Esophagus muscularis mucosa (tissue), 4 donors: ENCODE data around the gene FAM83F.

ENCODE experiments used
- EP300 ChIP-seq: sonication (generic); formaldehyde crosslinking; IDR thresholded peaks from one replicate; pipeline ENCODE4 v1.6.1; 2017; ENCODE audit warnings: antibody characterized with exemption
- POLR2A ChIP-seq: fragments of 450-650 bp; IDR thresholded peaks from one replicate; pipeline ENCODE4 v1.6.1; 2017; ENCODE audit warnings: antibody characterized with exemption, moderate library complexity, mild to moderate bottlenecking, low read depth
- POLR2AphosphoS5 ChIP-seq, 2 donors: sonication (generic); formaldehyde crosslinking; IDR thresholded peaks; one replicate each; pipeline ENCODE4 v1.6.1; 2017; ENCODE audit warnings: antibody characterized with exemption in 2 of 2
- TF ChIP-seq, protein P1 (sequence below), 3 experiments: fragments of 200-600 bp in 2 of 3; fragments of 450-650 bp in 1 of 3; sonication (generic) in 2 of 3; IDR thresholded peaks; one replicate each; pipeline ENCODE4 v1.5.1; 2017 to 2019; ENCODE audit warnings: antibody characterized with exemption in 3 of 3, mild to moderate bottlenecking in 2 of 3, moderate library complexity in 1 of 3

GRCh38 chr22:40000171-40000570, 5.4 kb downstream of the FAM83F start:
- TF ChIP-seq, protein P1, sequence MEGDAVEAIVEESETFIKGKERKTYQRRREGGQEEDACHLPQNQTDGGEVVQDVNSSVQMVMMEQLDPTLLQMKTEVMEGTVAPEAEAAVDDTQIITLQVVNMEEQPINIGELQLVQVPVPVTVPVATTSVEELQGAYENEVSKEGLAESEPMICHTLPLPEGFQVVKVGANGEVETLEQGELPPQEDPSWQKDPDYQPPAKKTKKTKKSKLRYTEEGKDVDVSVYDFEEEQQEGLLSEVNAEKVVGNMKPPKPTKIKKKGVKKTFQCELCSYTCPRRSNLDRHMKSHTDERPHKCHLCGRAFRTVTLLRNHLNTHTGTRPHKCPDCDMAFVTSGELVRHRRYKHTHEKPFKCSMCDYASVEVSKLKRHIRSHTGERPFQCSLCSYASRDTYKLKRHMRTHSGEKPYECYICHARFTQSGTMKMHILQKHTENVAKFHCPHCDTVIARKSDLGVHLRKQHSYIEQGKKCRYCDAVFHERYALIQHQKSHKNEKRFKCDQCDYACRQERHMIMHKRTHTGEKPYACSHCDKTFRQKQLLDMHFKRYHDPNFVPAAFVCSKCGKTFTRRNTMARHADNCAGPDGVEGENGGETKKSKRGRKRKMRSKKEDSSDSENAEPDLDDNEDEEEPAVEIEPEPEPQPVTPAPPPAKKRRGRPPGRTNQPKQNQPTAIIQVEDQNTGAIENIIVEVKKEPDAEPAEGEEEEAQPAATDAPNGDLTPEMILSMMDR (IDR thresholded peaks at IDR 0.05), result no peak
- TF ChIP-seq POLR2A (no peak), POLR2AphosphoS5 (IDR thresholded peaks at IDR 0.05) (no peak), EP300 (no peak)
